SK-N-SH (cell line): ENCODE measurements around the gene NACC1. TPM values are rescaled to one million over a fixed set of nuclear protein-coding genes. Genes with fewer than 3 reads are reported as not detected.
A peak's percentile ranks its signal among the peaks of the same experiment; 100 is the strongest.

Source experiments
- CTCF ChIA-PET: fragments of 300-600, 350-600 bp; formaldehyde crosslinking; extraction: SDS; loops from one replicate; lab custom pipeline; 2021; lab: Yijun Ruan, JAX
- POLR2A ChIA-PET: fragments of 350-600 bp; sonication (Branson Sonifier 250); formaldehyde crosslinking; extraction: SDS; loops from one replicate; lab custom pipeline; 2020; ENCODE audit warnings: antibody characterized with exemption, inconsistent platforms; lab: Yijun Ruan, JAX
- DNase-seq: peaks from one replicate; pipeline ENCODE4 v3.0.0; 2012
- H2AFZ ChIP-seq: fragments of 200-600 bp; sonication (generic); 2 replicates; pipeline ENCODE4 v1.8.1; 2016; ENCODE audit warnings: antibody characterized with exemption, mild to moderate bottlenecking, low read depth
- H3F3A ChIP-seq: fragments of 200-600 bp; sonication (generic); replicated peaks from 2 replicates; pipeline ENCODE3; 2016; ENCODE audit warnings: antibody characterized with exemption, mild to moderate bottlenecking; ENCODE audit not compliant: insufficient read depth
- H3K27ac ChIP-seq, 2 experiments: fragments of 200-500 bp in 1 of 2; fragments of 200-600 bp in 1 of 2; sonication (Bioruptor generic) in 1 of 2; sonication (generic), shearing (Covaris generic) in 1 of 2; 2 replicates each; pipeline versions ENCODE4 v1.5.1 to v1.6.1; 2014 to 2016; ENCODE audit warnings: low read depth in 2 of 2, inconsistent platforms in 1 of 2, low read length in 1 of 2, mild to moderate bottlenecking in 1 of 2, mixed read lengths in 1 of 2
- H3K27me3 ChIP-seq: fragments of 200-600 bp; sonication (generic), shearing (Covaris generic); 2 replicates; pipeline ENCODE4 v1.6.1; 2016; ENCODE audit warnings: mixed run types; ENCODE audit not compliant: insufficient read depth
- H3K36me3 ChIP-seq, 2 experiments: fragments of 200-500 bp in 1 of 2; fragments of 200-600 bp in 1 of 2; sonication (Bioruptor generic) in 1 of 2; sonication (generic) in 1 of 2; replicated peaks in 1 of 2; 2 replicates each; pipeline versions ENCODE3 to v1.5.1; 2014 to 2016; ENCODE audit warnings: low read length in 1 of 2, mild to moderate bottlenecking in 1 of 2; ENCODE audit not compliant: insufficient read depth in 2 of 2, control insufficient read depth in 1 of 2
- H3K4me1 ChIP-seq, 2 experiments: fragments of 200-500 bp in 1 of 2; fragments of 200-600 bp in 1 of 2; sonication (Bioruptor generic) in 1 of 2; sonication (generic), shearing (Covaris generic) in 1 of 2; 2 replicates each; pipeline versions ENCODE4 v1.5.1 to v1.6.1; 2014 to 2016; ENCODE audit warnings: low read depth in 1 of 2, low read length in 1 of 2, mixed run types in 1 of 2; ENCODE audit not compliant: insufficient read depth in 2 of 2, control insufficient read depth in 1 of 2
- H3K4me2 ChIP-seq: fragments of 200-600 bp; sonication (generic), shearing (Covaris generic); 2 replicates; pipeline ENCODE4 v1.6.1; 2017; ENCODE audit warnings: mixed run types
- H3K4me3 ChIP-seq, 2 experiments: fragments of 200-500 bp in 1 of 2; fragments of 200-600 bp in 1 of 2; sonication (Bioruptor generic) in 1 of 2; sonication (generic), shearing (Covaris generic) in 1 of 2; 2 replicates each; pipeline versions ENCODE4 v1.5.1 to v1.8.1; 2014 to 2016; ENCODE audit warnings: low read depth in 2 of 2, inconsistent platforms in 1 of 2, low read length in 1 of 2, mild to moderate bottlenecking in 1 of 2, mixed read lengths in 1 of 2, moderate library complexity in 1 of 2
- H3K79me2 ChIP-seq: fragments of 200-600 bp; sonication (generic); 2 replicates; pipeline ENCODE4 v1.8.1; 2017; ENCODE audit warnings: mild to moderate bottlenecking; ENCODE audit not compliant: insufficient read depth
- H3K9ac ChIP-seq: fragments of 200-600 bp; sonication (generic); 2 replicates; pipeline ENCODE4 v1.6.1; 2017; ENCODE audit warnings: mixed run types
- H3K9me2 ChIP-seq: fragments of 200-600 bp; sonication (generic); 2 replicates; pipeline ENCODE4 v1.6.1; 2017; ENCODE audit warnings: mixed run types
- H3K9me3 ChIP-seq: fragments of 200-600 bp; sonication (generic); 2 replicates; pipeline ENCODE4 v1.6.1; 2017; ENCODE audit warnings: mixed run types, mild to moderate bottlenecking, moderate library complexity
- H4K20me1 ChIP-seq: fragments of 200-600 bp; sonication (generic); 2 replicates; pipeline ENCODE4 v1.6.1; 2017; ENCODE audit warnings: mild to moderate bottlenecking, mixed run types; ENCODE audit not compliant: insufficient read depth
- CHD2 ChIP-seq: fragments of 150-350 bp; IDR thresholded peaks from 2 replicates; pipeline ENCODE4 v1.6.1; 2018; ENCODE audit warnings: low read length; ENCODE audit not compliant: partially characterized antibody
- ELF1 ChIP-seq: IDR thresholded peaks from 2 replicates; pipeline ENCODE4 v1.4.0; 2012
- EP300 ChIP-seq, 2 experiments: IDR thresholded peaks; 2 replicates each; pipeline versions ENCODE4 v1.4.0 to v1.6.1; 2012; ENCODE audit warnings: borderline replicate concordance in 1 of 2, low read depth in 1 of 2, low read length in 1 of 2
- EZH2phosphoT487 ChIP-seq: fragments of 200-600 bp; sonication (generic); IDR thresholded peaks from 2 replicates; pipeline ENCODE4 v1.6.1; 2017; ENCODE audit warnings: low read depth, mixed run types, mild to moderate bottlenecking, antibody characterized with exemption, moderate library complexity, borderline replicate concordance
- FOXJ3 ChIP-seq: sonication (generic); formaldehyde crosslinking; IDR thresholded peaks from 2 replicates; pipeline ENCODE4 v1.5.1; 2020; ENCODE audit warnings: mild to moderate bottlenecking, missing genetic modification reagents
- FOXM1 ChIP-seq: IDR thresholded peaks from 2 replicates; pipeline ENCODE4 v1.4.0; 2012; ENCODE audit warnings: low read depth, mild to moderate bottlenecking
- POLR2AphosphoS5 ChIP-seq: IDR thresholded peaks from 2 replicates; pipeline ENCODE4 v1.6.1; 2012; ENCODE audit warnings: low read depth, low read length
- RAD21 ChIP-seq: IDR thresholded peaks from 2 replicates; pipeline ENCODE4 v1.6.1; 2012; ENCODE audit warnings: mild to moderate bottlenecking, low read length
- RXRA ChIP-seq: IDR thresholded peaks from 2 replicates; pipeline ENCODE4 v1.4.0; 2012; ENCODE audit warnings: low read depth, mild to moderate bottlenecking, borderline replicate concordance
- SMC3 ChIP-seq: IDR thresholded peaks from 2 replicates; pipeline ENCODE4 v1.6.1; 2012; ENCODE audit warnings: low read depth, low read length, improper control_type of control experiment
- WGBS: methylation state at CpG from one replicate; pipeline ENCODE4 v1.1.6; 2017; ENCODE audit warnings: low lambda C conversion rate; 5-methylcytosine and 5-hydroxymethylcytosine counted together
- polyA plus RNA-seq, 3 experiments: library from polyadenylated mRNA; depleted of rRNA; stranded (reverse); fragments of >200 nt; gene quantifications; 2 replicates each; pipeline ENCODE4 v1.2.3, GENCODE V29; 2012
- TF ChIP-seq, protein P1 (sequence below): fragments of 150-350 bp; IDR thresholded peaks from 2 replicates; pipeline ENCODE4 v1.6.1; 2017; ENCODE audit warnings: antibody characterized with exemption, low read length, low read depth, borderline replicate concordance
- TF ChIP-seq, protein P2 (sequence below): IDR thresholded peaks from 2 replicates; pipeline ENCODE4 v1.6.1; 2012; ENCODE audit warnings: mild to moderate bottlenecking, low read depth, low read length, moderate library complexity
- TF ChIP-seq, protein P3 (sequence below): fragments of 150-350 bp; IDR thresholded peaks from 2 replicates; pipeline ENCODE4 v1.6.1; 2016; ENCODE audit warnings: mild to moderate bottlenecking, low read depth, low read length

Gene NACC1
- polyA plus RNA-seq, 1 of the 3 experiments (the other 2 are of a cell fraction) = 127 TPM

DNA sequence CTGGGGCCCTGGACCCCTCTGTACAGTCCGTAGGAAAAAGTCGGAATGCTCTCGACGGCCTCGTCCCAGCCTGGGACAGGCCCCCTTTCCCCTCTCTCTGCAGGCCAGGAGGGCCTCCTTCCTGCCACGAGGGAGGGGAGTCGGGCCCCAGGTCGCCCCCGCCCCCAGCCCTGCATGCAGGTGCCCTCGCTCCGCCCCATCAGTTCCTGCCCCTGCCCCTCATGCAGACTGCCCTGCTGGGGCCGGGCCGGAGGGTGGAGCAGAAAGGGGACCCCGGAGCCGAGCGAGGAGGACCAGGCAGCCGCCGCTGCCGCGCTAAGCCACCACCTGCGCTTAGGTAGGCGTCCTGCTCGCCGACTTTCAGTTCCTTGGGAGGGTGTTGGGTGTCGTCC, 22.7 kb upstream of the NACC1 start:
- Histone ChIP-seq H3K4me1 (peaks cover 16 to 59% of the 10 kb centered on the region in 2 experiments), H3K4me3 (no peak overlapping the region), H4K20me1 (no peaks in the 10 kb centered on the region), H3K9me3 (no peaks in the 10 kb centered on the region), H3K79me2 (no peaks in the 10 kb centered on the region; the same call in 1 of the 2 replicates), H3K27ac (peak overlapping the region in 1 of 2 experiments; percentile 99; a peak in 1 of 4 replicates), H3K9ac (no peak overlapping the region), H3K4me2 (no peak overlapping the region), H3K9me2 (no peaks in the 10 kb centered on the region), H3K27me3 (no peaks in the 10 kb centered on the region), H3F3A (no peaks in the 10 kb centered on the region), H3K36me3 (peaks cover 0 to 16% of the 10 kb centered on the region in 2 experiments), H2AFZ (no peak overlapping the region)
- 97% methylated on average over 10 of the region's 25 CpGs for WGBS
- no peak for DNase-seq
- TF ChIP-seq EP300 (IDR thresholded peaks at IDR 0.05; ENCODE audit: borderline replicate concordance in 1 of 2, low read depth in 1 of 2, low read length in 1 of 2) = no peak
- TF ChIP-seq EZH2phosphoT487 = no peak
- no peak for TF ChIP-seq FOXM1
- no peak for TF ChIP-seq CHD2
- no peak for TF ChIP-seq ELF1
- TF ChIP-seq, protein P1, sequence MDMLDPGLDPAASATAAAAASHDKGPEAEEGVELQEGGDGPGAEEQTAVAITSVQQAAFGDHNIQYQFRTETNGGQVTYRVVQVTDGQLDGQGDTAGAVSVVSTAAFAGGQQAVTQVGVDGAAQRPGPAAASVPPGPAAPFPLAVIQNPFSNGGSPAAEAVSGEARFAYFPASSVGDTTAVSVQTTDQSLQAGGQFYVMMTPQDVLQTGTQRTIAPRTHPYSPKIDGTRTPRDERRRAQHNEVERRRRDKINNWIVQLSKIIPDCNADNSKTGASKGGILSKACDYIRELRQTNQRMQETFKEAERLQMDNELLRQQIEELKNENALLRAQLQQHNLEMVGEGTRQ = no peak
- no peak for TF ChIP-seq RXRA
- TF ChIP-seq FOXJ3 (CRISPR knock-in tag) = no peak
- TF ChIP-seq SMC3 = no peak
- no peak for TF ChIP-seq POLR2AphosphoS5
- no peak for TF ChIP-seq RAD21
- TF ChIP-seq, protein P2, sequence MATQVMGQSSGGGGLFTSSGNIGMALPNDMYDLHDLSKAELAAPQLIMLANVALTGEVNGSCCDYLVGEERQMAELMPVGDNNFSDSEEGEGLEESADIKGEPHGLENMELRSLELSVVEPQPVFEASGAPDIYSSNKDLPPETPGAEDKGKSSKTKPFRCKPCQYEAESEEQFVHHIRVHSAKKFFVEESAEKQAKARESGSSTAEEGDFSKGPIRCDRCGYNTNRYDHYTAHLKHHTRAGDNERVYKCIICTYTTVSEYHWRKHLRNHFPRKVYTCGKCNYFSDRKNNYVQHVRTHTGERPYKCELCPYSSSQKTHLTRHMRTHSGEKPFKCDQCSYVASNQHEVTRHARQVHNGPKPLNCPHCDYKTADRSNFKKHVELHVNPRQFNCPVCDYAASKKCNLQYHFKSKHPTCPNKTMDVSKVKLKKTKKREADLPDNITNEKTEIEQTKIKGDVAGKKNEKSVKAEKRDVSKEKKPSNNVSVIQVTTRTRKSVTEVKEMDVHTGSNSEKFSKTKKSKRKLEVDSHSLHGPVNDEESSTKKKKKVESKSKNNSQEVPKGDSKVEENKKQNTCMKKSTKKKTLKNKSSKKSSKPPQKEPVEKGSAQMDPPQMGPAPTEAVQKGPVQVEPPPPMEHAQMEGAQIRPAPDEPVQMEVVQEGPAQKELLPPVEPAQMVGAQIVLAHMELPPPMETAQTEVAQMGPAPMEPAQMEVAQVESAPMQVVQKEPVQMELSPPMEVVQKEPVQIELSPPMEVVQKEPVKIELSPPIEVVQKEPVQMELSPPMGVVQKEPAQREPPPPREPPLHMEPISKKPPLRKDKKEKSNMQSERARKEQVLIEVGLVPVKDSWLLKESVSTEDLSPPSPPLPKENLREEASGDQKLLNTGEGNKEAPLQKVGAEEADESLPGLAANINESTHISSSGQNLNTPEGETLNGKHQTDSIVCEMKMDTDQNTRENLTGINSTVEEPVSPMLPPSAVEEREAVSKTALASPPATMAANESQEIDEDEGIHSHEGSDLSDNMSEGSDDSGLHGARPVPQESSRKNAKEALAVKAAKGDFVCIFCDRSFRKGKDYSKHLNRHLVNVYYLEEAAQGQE = no peak
- TF ChIP-seq, protein P3, sequence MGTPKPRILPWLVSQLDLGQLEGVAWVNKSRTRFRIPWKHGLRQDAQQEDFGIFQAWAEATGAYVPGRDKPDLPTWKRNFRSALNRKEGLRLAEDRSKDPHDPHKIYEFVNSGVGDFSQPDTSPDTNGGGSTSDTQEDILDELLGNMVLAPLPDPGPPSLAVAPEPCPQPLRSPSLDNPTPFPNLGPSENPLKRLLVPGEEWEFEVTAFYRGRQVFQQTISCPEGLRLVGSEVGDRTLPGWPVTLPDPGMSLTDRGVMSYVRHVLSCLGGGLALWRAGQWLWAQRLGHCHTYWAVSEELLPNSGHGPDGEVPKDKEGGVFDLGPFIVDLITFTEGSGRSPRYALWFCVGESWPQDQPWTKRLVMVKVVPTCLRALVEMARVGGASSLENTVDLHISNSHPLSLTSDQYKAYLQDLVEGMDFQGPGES = no peak
- ChIA-PET CTCF (interaction anchor here (1.2 to 9.2 kb wide), 8 partner anchors 9 to 168 kb away, joined by 3 to 603 read pairs (median 42); partner anchors contain the start of genes DAND5, IER2, LYL1 and STX10), POLR2A (interaction anchor here (0.6 kb wide), 1 partner anchor 34 kb away, joined by 3 read pairs; no protein-coding TSS in a partner anchor)
